Measurements from ENCODE around the gene FAH.

Gene FAH

GRCh38 chr15:80188251-80188650 is 35.5 kb downstream of the FAH start:
- Histone ChIP-seq H3K27ac (no peak overlapping the region), H3K4me1 (peaks cover under 1% of the 10 kb centered on the region; the same call in 1 of the 2 replicates), H3K4me3 (no peak overlapping the region), H3K27me3 (no peaks in the 10 kb centered on the region), H4K20me1 (no peaks in the 10 kb centered on the region), H3K4me2 (no peak overlapping the region), H3K9ac (no peak overlapping the region), H3K36me3 (peaks cover 40% of the 10 kb centered on the region), H3K9me3 (0 out of 2 replicates have a peak, but pooled peaks cover 5% of the 10 kb centered on the region)
- no peak for TF ChIP-seq Cebpa-rat (IDR thresholded peaks at IDR 0.05)

DNA sequence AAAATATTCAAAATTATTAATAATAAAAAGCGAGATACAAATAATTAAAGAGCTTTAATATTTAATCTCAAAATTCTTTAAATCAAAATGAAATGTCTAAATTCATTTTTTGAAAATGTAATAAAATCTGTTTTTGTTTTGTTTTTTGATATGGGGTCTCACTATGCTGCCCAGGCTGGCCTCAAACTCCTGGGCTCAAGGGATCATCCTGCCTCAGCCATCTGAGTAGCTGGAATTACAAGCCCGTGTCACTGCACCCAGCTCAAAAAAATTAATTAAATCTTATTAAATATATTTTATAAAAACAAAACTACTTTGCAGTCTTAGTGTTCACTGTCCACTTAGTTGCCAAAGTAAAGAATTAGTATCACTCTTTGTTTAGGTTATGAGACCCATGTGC is 38.4 kb downstream of the FAH start:
- no peaks in the 10 kb centered on the region for H3K4me1 ChIP-seq
- no peaks in the 10 kb centered on the region for H4K20me1 ChIP-seq
- TF ChIP-seq Cebpa-rat (IDR thresholded peaks at IDR 0.05) = no peak

DNA sequence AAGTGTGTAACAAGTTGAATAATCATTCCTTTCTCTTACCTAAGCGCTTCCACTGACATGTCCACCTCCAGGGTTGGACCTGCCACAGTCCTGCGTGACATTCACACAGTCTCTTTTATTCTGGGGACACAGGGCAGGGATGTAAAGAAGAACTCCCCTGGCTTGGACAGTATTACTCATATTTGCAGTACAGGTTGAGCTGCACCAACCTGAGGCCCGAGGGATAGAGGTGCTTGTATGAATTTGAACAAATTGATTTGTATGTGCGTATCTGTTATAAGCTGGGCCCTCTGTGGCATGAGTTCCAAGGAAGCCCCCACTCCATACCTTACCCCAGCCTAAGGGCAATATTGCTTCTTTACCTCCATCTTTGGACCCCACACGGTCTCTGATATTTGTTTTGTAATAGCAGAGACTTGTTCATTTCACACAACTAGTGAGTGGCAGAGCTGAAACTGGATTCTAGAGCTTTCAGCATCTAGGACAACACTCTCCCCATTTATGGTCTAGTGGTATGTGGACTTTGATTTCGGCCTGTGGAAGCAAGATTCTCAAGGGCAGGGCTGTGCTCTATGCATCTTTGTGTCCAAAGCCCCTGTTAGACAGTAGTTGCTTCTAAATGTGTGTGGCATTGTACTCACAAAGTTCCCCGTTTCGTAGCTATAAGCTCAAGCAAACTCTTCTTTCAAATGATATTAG is 39.2 kb downstream of the FAH start:
- no peak overlapping the region for H3K4me2 ChIP-seq
- no peaks in the 10 kb centered on the region for H3K27me3 ChIP-seq
- no peak overlapping the region for H3K27ac ChIP-seq
- H3K9me3 ChIP-seq = 0 out of 2 replicates have a peak, but pooled peaks cover 4% of the 10 kb centered on the region
- peaks cover 2% of the 10 kb centered on the region for H3K36me3 ChIP-seq
- no peaks in the 10 kb centered on the region for H4K20me1 ChIP-seq
- TF ChIP-seq Cebpa-rat (IDR thresholded peaks at IDR 0.05) = no peak
- no peak overlapping the region for H3K9ac ChIP-seq
- no peaks in the 10 kb centered on the region for H3K4me1 ChIP-seq
- H3K4me3 ChIP-seq = no peak overlapping the region

More for the DNA sequence above, 38.4 kb downstream of the FAH start:
- H3K9ac ChIP-seq = no peak overlapping the region
- no peak overlapping the region for H3K4me3 ChIP-seq
- H3K36me3 ChIP-seq = peaks cover 11% of the 10 kb centered on the region
- no peaks in the 10 kb centered on the region for H3K27me3 ChIP-seq
- no peak overlapping the region for H3K27ac ChIP-seq
- H3K4me2 ChIP-seq = no peak overlapping the region
- 0 out of 2 replicates have a peak, but pooled peaks cover 5% of the 10 kb centered on the region for H3K9me3 ChIP-seq

GRCh38 chr15:80194186-80194585 is 41.4 kb downstream of the FAH start:
- no peak for TF ChIP-seq Cebpa-rat (IDR thresholded peaks at IDR 0.05)
- no peak overlapping the region for H3K4me3 ChIP-seq
- H4K20me1 ChIP-seq = no peaks in the 10 kb centered on the region
- no peak overlapping the region for H3K9ac ChIP-seq
- H3K27me3 ChIP-seq = no peaks in the 10 kb centered on the region
- H3K4me1 ChIP-seq = no peaks in the 10 kb centered on the region
- H3K9me3 ChIP-seq = no peaks in the 10 kb centered on the region
- no peak overlapping the region for H3K27ac ChIP-seq
- no peaks in the 10 kb centered on the region for H3K36me3 ChIP-seq
- no peak overlapping the region for H3K4me2 ChIP-seq

GRCh38 chr15:80194914-80195313 is 42.1 kb downstream of the FAH start:
- no peak for TF ChIP-seq Cebpa-rat (IDR thresholded peaks at IDR 0.05)
- Histone ChIP-seq H3K4me3 (no peak overlapping the region), H3K9ac (no peak overlapping the region), H3K36me3 (no peaks in the 10 kb centered on the region), H3K4me2 (no peak overlapping the region), H3K27me3 (no peaks in the 10 kb centered on the region), H4K20me1 (no peaks in the 10 kb centered on the region), H3K9me3 (no peaks in the 10 kb centered on the region), H3K4me1 (no peaks in the 10 kb centered on the region), H3K27ac (no peak overlapping the region)

DNA sequence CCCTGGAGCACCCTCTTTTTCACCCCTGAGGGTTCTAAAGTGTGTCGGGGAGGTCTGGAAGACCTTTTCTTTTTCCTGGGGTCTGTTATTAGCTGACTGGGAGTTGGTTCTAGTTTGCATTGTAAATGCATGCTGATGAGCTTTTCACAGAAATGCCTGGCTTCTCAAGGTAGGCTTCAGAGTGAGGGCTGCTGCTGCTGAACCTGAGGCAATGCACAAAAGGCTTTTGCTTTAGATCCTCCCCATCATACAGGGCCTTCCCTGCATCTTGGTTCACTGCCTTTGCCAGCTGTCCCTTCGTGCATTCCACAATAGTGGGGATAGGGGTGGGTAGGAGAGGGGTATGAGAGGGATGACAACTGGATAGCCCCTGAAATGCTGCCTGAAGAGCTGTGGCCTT is 46.6 kb downstream of the FAH start:
- Histone ChIP-seq H3K4me1 (peaks cover 12% of the 10 kb centered on the region), H3K9ac (no peak overlapping the region), H3K36me3 (no peaks in the 10 kb centered on the region), H3K9me3 (no peaks in the 10 kb centered on the region), H3K27me3 (no peaks in the 10 kb centered on the region), H4K20me1 (no peaks in the 10 kb centered on the region), H3K4me2 (no peak overlapping the region), H3K27ac (no peak overlapping the region), H3K4me3 (no peak overlapping the region)
- TF ChIP-seq Cebpa-rat (IDR thresholded peaks at IDR 0.05) = no peak

- no peaks in the 10 kb centered on the region for H3K9me3 ChIP-seq
- H3K4me2 ChIP-seq = no peak overlapping the region
- no peaks in the 10 kb centered on the region for H4K20me1 ChIP-seq
- peaks cover 12% of the 10 kb centered on the region for H3K4me1 ChIP-seq
- no peak overlapping the region for H3K4me3 ChIP-seq
- TF ChIP-seq Cebpa-rat (IDR thresholded peaks at IDR 0.05) = no peak
- no peaks in the 10 kb centered on the region for H3K36me3 ChIP-seq
- H3K27ac ChIP-seq = no peak overlapping the region
- no peaks in the 10 kb centered on the region for H3K27me3 ChIP-seq
- H3K9ac ChIP-seq = no peak overlapping the region
These were observed 47.1 kb downstream of the FAH start for GRCh38 chr15:80199869-80200268.

DNA sequence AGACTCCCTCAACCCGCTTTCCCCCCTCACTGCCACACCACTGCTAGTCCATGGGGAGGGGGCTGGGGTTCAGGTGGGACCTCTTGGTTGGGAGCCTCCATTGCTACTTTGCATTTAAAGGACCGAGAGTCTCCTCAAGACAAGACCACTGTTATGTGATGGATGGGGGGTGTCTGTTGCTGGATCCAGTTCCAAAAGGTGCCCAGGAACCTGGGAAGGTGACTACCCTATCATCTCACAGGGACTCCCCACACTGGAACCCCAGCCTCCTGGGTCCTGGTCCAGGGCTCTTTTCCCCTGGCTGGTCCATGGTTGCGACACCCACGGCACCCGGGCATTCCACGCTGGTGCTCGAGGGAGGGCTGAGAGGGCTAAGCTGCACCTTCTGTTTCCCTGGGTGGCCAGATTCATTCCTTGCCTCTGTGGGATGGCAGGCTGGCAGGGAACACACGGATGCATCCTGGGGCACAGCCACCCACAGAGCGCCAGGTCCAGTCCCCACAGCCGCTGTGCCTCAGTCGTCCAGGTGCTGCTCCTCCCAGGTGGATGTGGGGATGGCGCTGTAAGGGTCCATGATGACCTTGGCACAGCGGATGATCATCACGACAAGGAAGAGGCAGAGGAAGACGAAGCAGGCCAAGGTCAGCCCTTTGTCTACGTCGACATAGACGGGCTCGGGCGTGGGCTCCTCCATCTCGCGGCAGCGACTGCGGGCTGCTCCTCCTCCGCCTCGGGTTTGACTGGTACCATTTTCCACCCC is 48.6 kb downstream of the FAH start:
- Histone ChIP-seq H3K9ac (no peak overlapping the region), H3K9me3 (no peaks in the 10 kb centered on the region), H3K4me2 (no peak overlapping the region), H3K4me3 (no peak overlapping the region), H3K27me3 (no peaks in the 10 kb centered on the region), H4K20me1 (no peaks in the 10 kb centered on the region), H3K36me3 (no peaks in the 10 kb centered on the region), H3K27ac (no peak overlapping the region), H3K4me1 (peaks cover 12% of the 10 kb centered on the region)
- no peak for TF ChIP-seq Cebpa-rat (IDR thresholded peaks at IDR 0.05)

DNA sequence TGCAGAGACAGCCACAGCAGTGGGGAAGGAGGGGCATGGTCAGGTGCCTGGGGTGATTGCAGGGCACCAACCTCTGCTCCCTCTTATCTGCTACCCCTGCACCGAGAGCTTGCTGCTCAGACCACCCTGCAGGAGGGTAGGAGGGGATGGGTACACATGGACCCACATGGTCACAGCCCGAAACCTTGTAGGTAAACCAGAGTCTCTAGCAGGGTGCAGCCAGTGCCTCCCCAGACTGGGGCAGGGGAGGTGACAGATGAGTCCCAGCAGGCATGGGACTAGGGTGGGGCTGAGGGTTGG is 49.2 kb downstream of the FAH start:
- no peak overlapping the region for H3K27ac ChIP-seq
- H4K20me1 ChIP-seq = no peaks in the 10 kb centered on the region
- no peak overlapping the region for H3K9ac ChIP-seq
- no peaks in the 10 kb centered on the region for H3K36me3 ChIP-seq
- no peak for TF ChIP-seq Cebpa-rat (IDR thresholded peaks at IDR 0.05)
- peaks cover 12% of the 10 kb centered on the region for H3K4me1 ChIP-seq
- no peaks in the 10 kb centered on the region for H3K9me3 ChIP-seq
- no peak overlapping the region for H3K4me3 ChIP-seq
- H3K27me3 ChIP-seq = no peaks in the 10 kb centered on the region
- no peak overlapping the region for H3K4me2 ChIP-seq

GRCh38 chr15:80202641-80203360 is 50.0 kb downstream of the FAH start:
- Histone ChIP-seq H3K27ac (no peak overlapping the region), H3K27me3 (no peaks in the 10 kb centered on the region), H3K4me2 (peak overlapping the region; percentile 61), H3K36me3 (no peaks in the 10 kb centered on the region), H3K9ac (no peak overlapping the region), H4K20me1 (no peaks in the 10 kb centered on the region), H3K9me3 (no peaks in the 10 kb centered on the region), H3K4me1 (peaks cover 12% of the 10 kb centered on the region), H3K4me3 (no peak overlapping the region)
- no peak for TF ChIP-seq Cebpa-rat (IDR thresholded peaks at IDR 0.05)

Measured in BLaER1 (cell line).